Sciatic nerve (tissue), 2 donors: ENCODE results near the gene HOXB3. TPM values are rescaled to one million over a fixed set of nuclear protein-coding genes. Genes with fewer than 3 reads are reported as not detected.

Source experiments
- ATAC-seq: fragments of 200-7000 bp; cut with Tn5 transposase; one replicate; pipeline ENCODE4 v1.9.1; 2020; ENCODE audit warnings: mild to moderate bottlenecking, moderate library complexity
- DNase-seq: peaks from one replicate; pipeline ENCODE4 v3.0.0-alpha.2; 2020; ENCODE audit warnings: low spot score
- intact Hi-C: fragments of 100-400 bp; cut with DNase I; formaldehyde crosslinking; loops from one replicate; pipeline ENCODE4 v1.14.2; 2022
- total RNA-seq: library from RNA; stranded (reverse); fragmentation: NEBNext Ultra II Directional; extraction: Animal tissue kit (Norgen Biotek cat#: 25700); gene quantifications from one replicate; pipeline ENCODE4 v1.2.1, GENCODE V29; 2021
- donor health status: DM: no; HTN: no; CAD: no.
- donor health status: DM: no; HTN: no; CAD: no.

Gene HOXB3
- total RNA-seq, 1 donor from 2014 or later = 25.6 TPM

DNA sequence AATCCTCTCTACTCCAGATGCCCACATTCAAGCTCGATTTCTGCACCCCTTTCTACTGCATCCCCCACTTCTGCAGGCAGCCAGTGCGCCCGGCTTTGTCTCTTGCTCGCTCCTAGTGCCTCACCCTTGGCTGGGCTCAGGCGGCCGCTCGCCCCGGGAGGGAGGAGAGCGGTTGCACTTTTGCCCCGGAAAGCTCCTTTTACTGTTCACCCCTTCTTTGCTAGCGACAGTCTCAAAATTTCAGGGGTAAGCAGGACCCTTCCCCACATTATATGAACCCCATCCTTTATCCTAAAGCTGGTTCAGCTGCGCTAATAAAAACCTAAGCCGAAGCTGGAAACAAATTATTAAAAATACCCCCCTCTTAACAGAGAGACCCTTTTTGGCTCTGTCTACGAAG lies 2.5 kb upstream of the HOXB3 start:
- DNase-seq (no peak), ATAC-seq (peak; percentile 39)
- intact Hi-C loops = loop anchor here (5.0 kb wide), 1 partner anchor 100 kb away; no protein-coding TSS in a partner anchor

DNA sequence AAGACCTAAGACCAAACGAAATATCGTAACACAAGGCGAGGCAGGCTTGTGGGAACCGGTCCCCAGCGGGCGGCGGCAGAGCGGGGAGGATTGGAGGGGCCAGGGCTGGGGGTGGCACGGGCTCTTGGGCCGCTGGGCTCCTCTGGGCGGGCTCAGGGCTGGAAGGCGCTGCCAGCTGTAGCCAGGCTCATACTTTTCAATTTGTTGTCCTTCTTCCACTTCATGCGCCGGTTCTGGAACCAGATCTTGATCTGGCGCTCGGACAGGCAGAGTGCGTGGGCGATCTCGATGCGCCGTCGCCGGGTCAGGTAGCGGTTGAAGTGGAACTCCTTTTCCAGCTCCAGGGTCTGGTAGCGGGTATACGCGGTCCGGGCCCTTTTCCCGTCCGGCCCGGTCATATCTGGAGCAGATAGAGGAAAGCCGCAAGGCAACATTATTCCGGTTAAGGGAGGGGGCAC lies 2.0 kb upstream of the HOXB3 start:
- ATAC-seq (no peak), DNase-seq (no peak)
- intact Hi-C loops = loop anchor here (5.0 kb wide), 1 partner anchor 100 kb away; no protein-coding TSS in a partner anchor

- ATAC-seq = no peak
- intact Hi-C loops = loop anchor here (5.0 kb wide), 1 partner anchor 99 kb away; no protein-coding TSS in a partner anchor
- no peak for DNase-seq
Observed at GRCh38 chr17:48591255-48592056, 1.4 kb upstream of the HOXB3 start.

- intact Hi-C loops = loop anchor here (5.0 kb wide), 1 partner anchor 98 kb away; no protein-coding TSS in a partner anchor
- DNase-seq (no peak), ATAC-seq (no peak)
Observed at GRCh38 chr17:48590607-48591161, 643 bp upstream of the HOXB3 start.

DNA sequence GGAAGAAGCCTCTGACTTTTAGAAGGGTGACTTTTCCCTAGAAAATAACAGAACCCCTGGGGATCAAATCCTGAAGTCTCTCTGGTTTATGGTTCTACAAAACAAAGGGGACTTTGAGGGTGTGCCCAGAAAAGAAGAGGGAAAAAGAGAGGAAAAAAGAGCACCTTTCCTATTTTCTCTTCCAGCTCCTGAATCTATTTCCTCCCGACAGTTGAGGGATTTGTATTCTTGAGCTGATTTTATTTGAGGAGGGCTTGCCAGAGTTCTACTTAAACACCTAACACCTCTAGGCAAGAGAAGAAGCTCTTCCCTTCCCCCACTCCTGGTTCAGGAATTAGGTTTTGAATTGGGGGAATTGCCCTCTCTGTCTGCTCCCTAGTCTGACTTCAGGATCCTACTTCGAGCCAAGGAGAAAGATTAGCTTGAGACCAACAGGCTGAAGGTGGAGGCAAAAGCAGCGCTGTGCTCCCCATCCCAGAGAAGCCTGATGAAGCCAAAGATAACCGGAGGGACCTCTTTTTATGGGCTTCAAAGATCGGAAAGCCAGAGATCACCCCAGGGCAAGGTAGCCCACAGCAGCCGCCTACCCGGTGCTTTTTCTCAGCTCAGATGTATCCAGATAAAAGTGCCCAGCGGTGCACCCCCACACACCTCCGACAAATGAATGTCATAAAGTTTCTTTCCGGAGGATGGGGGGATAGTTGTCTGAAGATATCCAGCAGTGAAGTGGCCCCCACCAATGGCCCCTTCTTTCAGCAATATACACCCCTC lies 796 bp downstream of the HOXB3 start:
- ATAC-seq = no peak
- DNase-seq = no peak
- intact Hi-C loops = no loop called here

GRCh38 chr17:48588528-48588927 lies 1.5 kb downstream of the HOXB3 start:
- no peak for ATAC-seq
- intact Hi-C loops = no loop called here
- DNase-seq = no peak

DNA sequence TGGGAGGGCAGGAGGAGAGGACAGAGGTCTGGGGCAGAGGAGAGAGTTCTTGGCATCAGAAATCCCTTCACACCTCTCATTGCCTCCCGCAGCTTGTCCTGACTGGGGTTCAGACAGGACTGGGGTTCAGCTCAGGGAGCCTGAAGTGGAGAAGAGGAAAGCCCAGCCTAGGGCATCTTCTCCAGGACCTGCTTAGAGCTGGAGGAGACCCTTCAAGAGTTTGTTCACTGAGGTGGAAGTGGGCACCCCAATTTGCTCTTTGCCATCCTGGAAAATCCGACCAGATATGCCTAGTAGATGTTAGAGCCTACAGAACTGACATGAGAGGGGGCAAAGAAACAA lies 2.0 kb downstream of the HOXB3 start:
- intact Hi-C loops = no loop called here
- ATAC-seq (no peak), DNase-seq (no peak)

GRCh38 chr17:48587276-48588073 lies 2.6 kb downstream of the HOXB3 start:
- DNase-seq (no peak), ATAC-seq (no peak)
- intact Hi-C loops = no loop called here

- ATAC-seq (no peak), DNase-seq (no peak)
- intact Hi-C loops = no loop called here
Observed at GRCh38 chr17:48586355-48587258, 3.4 kb downstream of the HOXB3 start.

- intact Hi-C loops = no loop called here
- ATAC-seq (no peak), DNase-seq (no peak)
Observed at GRCh38 chr17:48584223-48584741, 5.8 kb downstream of the HOXB3 start.

GRCh38 chr17:48583708-48584222 lies 6.3 kb downstream of the HOXB3 start:
- ATAC-seq (no peak), DNase-seq (no peak)
- intact Hi-C loops = no loop called here

- ATAC-seq (no peak), DNase-seq (no peak)
- intact Hi-C loops = no loop called here
Observed at GRCh38 chr17:48582750-48583069, 7.3 kb downstream of the HOXB3 start.

GRCh38 chr17:48579760-48580554 lies 10.1 kb downstream of the HOXB3 start:
- ATAC-seq = no peak
- intact Hi-C loops = no loop called here

GRCh38 chr17:48579471-48579759 lies 10.6 kb downstream of the HOXB3 start:
- DNase-seq (no peak), ATAC-seq (no peak)
- intact Hi-C loops = no loop called here

More at GRCh38 chr17:48579760-48580554, 10.1 kb downstream of the HOXB3 start:
- DNase-seq = no peak

GRCh38 chr17:48578616-48579470 lies 11.2 kb downstream of the HOXB3 start:
- ATAC-seq = peak; percentile 45
- intact Hi-C loops = no loop called here

DNA sequence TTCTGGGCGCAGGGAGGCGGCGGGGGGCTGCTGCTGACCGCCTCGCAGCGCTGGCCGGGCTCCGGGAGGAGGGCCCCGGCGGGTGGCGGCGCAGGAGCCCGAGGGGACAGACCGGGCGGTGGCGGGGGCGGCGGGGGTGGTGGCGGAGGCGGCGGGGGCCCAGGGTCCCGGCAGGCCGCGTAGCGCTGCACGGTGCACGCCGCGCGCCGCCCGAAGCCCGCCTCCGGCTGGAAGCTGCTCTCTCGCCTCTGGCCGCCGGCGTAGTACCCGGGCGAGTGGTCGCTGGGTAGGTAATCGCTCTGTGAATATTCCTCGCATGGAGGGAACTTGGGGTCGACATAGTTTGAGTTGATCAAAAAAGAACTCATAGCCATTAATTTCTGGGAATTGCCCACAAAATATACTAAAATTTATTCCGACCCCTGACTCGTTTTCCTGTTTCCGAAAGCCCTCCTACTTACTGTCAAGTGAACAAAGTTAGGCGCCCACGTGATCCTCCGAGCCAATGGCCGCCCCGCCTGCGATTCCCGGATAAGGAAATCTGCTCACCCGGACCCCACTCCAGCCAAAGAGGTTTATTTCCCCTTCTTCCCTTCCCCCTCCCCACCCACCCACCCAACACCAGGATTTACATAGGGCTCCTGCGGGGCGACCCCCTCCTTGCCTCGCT lies 12.0 kb downstream of the HOXB3 start, which contains the start of gene HOXB4:
TSS of gene HOXB4 (minus strand) at position 405 of the 670 bp plus-strand sequence. CDS start at position 374, 31 bp downstream.
- intact Hi-C loops = loop anchor here (2.0 kb wide), 1 partner anchor 23 kb away; no protein-coding TSS in a partner anchor
- DNase-seq (peak; percentile 90), ATAC-seq (peak; percentile 75)

More at GRCh38 chr17:48578616-48579470, 11.2 kb downstream of the HOXB3 start:
- no peak for DNase-seq
